SJCRH30 (cell line): Measurements from ENCODE around the gene NEURL3. TPM values are rescaled to one million over a fixed set of nuclear protein-coding genes. Genes with fewer than 3 reads are reported as not detected.

Source experiments
- DNase-seq, 2 experiments: peaks; one replicate each; pipeline ENCODE4 v3.0.0-alpha.2; 2015 to 2020
- H3K27ac ChIP-seq: fragments of 250-450 bp; sonication (Bioruptor Pico); 2 replicates; pipeline ENCODE4 v1.5.1; 2020; ENCODE audit warnings: mild to moderate bottlenecking, moderate library complexity
- H3K27me3 ChIP-seq: fragments of 250-450 bp; sonication (Bioruptor Pico); 2 replicates; pipeline ENCODE4 v1.5.1; 2020; ENCODE audit warnings: mild to moderate bottlenecking, moderate library complexity
- H3K36me3 ChIP-seq: fragments of 250-450 bp; sonication (Bioruptor Pico); 2 replicates; pipeline ENCODE4 v1.5.1; 2020; ENCODE audit warnings: mild to moderate bottlenecking, moderate library complexity
- H3K4me1 ChIP-seq: fragments of 250-450 bp; sonication (Bioruptor Pico); 2 replicates; pipeline ENCODE4 v1.5.1; 2020; ENCODE audit warnings: mild to moderate bottlenecking, moderate library complexity
- H3K4me3 ChIP-seq: fragments of 250-450 bp; sonication (Bioruptor Pico); 2 replicates; pipeline ENCODE4 v1.5.1; 2020; ENCODE audit warnings: mild to moderate bottlenecking, moderate library complexity
- H3K9me3 ChIP-seq: fragments of 250-450 bp; sonication (Bioruptor Pico); replicated peaks from 2 replicates; pipeline ENCODE4 v1.5.1; 2020; ENCODE audit warnings: mild to moderate bottlenecking, moderate library complexity
- total RNA-seq: library from RNA; depleted of rRNA; stranded (reverse); fragments of >200 nt; shearing (Covaris generic); gene quantifications from 2 replicates; pipeline ENCODE4 v1.2.3, GENCODE V29; 2014

Gene NEURL3
- total RNA-seq, 1 experiment from 2014 or later = not detected

GRCh38 chr2:96498021-96498431, 7.1 kb downstream of the NEURL3 start:
- Histone ChIP-seq H3K4me1 (no peaks in the 10 kb centered on the region), H3K27ac (no peak overlapping the region), H3K27me3 (no peaks in the 10 kb centered on the region; the same call in 1 of the 2 replicates), H3K9me3 (no peaks in the 10 kb centered on the region; the same call in 1 of the 2 replicates), H3K4me3 (no peak overlapping the region), H3K36me3 (no peaks in the 10 kb centered on the region)
- DNase-seq = no peak

DNA sequence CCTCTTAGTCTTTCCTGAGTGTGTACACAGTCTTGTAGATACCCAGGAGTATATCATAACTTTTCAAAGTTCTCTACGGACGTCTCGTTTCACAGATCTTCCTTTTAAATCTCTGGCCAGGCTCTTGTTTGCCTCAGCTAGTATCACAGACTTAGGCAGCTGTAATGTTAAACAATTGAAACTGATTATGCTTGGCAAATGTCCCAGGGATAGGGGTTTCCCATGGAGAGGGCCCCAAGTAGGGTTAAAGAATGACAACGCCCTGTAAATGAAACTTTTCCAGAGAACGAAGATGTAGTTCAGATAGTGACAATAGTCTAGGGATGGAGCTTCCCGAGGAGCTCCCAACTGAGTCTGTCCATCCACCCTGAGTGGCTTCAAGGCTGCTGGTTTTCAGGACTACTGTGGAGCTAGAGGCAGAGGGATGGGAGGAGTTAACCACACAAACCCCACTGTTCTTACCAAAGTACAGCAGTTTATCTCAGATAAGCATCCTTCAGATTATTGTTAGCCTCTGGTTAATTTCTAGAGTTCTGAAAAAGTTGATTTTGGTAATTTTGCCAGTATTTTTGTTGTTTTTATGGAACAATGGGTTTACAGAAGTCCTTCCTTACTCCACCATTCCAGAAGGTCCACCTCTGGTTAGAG, 9.1 kb downstream of the NEURL3 start:
- no peaks in the 10 kb centered on the region; the same call in 1 of the 2 replicates for H3K27me3 ChIP-seq
- no peak for DNase-seq
- no peaks in the 10 kb centered on the region for H3K36me3 ChIP-seq
- H3K4me3 ChIP-seq = no peak overlapping the region
- H3K27ac ChIP-seq = no peak overlapping the region
- H3K4me1 ChIP-seq = no peaks in the 10 kb centered on the region
- H3K9me3 ChIP-seq = no peaks in the 10 kb centered on the region; the same call in 1 of the 2 replicates

DNA sequence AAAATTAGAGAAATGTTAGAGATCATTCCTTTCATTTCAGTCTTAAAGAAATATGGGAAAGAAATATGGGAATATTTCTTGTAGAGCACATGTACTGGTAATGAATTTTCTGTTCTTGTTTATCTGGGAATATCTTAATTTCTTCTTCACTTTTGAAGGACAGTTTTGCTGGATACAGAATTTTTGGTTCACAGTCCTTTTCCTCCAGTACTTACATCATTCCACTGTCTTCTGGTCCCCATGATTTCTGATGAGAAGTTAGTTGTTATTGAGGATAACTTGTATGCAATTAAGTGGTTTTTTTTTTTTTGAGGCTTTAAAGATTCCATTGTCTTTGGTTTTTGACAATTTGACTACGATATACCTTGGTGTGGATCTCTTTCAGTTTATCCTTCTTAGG, 11.0 kb downstream of the NEURL3 start:
- Histone ChIP-seq H3K27me3 (no peaks in the 10 kb centered on the region; the same call in 1 of the 2 replicates), H3K36me3 (no peaks in the 10 kb centered on the region), H3K9me3 (no peaks in the 10 kb centered on the region; the same call in 1 of the 2 replicates), H3K4me1 (no peaks in the 10 kb centered on the region), H3K4me3 (no peak overlapping the region), H3K27ac (no peak overlapping the region)
- DNase-seq = no peak

GRCh38 chr2:96493072-96493471, 12.1 kb downstream of the NEURL3 start:
- Histone ChIP-seq H3K9me3 (no peaks in the 10 kb centered on the region; the same call in 1 of the 2 replicates), H3K36me3 (no peaks in the 10 kb centered on the region), H3K4me1 (no peaks in the 10 kb centered on the region), H3K27ac (no peak overlapping the region), H3K4me3 (no peak overlapping the region), H3K27me3 (no peaks in the 10 kb centered on the region; the same call in 1 of the 2 replicates)
- DNase-seq = no peak

DNA sequence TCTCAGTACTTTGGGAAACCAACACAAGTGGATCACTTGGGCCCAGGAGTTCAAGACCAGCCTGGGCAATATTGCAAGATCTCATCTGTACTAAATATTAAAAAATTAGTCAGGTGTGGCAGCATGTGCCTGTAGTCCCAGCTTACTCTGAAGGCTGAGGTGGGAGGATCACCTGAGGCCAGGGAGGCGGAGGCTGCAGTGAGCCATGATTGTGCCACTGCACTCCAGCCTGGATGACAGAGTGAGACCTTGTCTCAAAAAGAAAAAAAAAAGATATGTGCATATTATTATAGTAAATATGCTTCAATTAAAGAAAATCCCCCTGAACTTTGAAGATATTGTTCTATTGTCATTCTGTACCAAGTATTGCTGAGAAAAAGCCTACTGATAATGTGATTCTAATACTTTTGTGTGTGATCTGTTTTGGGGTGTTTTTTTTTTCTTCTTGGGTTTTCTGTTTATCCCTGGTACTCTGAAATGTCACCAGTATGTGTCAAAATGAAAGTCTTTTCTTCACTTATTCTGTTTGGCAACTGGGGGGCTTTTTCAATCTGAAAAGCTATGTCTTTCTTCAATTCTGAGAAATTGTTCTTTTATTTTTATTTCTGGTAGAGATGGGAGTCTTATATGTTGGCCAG, 13.2 kb downstream of the NEURL3 start:
- no peak for DNase-seq
- Histone ChIP-seq H3K36me3 (no peaks in the 10 kb centered on the region), H3K27ac (no peak overlapping the region), H3K9me3 (no peaks in the 10 kb centered on the region; the same call in 1 of the 2 replicates), H3K4me3 (no peak overlapping the region), H3K4me1 (no peaks in the 10 kb centered on the region), H3K27me3 (no peaks in the 10 kb centered on the region; the same call in 1 of the 2 replicates)

GRCh38 chr2:96489663-96490062, 15.5 kb downstream of the NEURL3 start:
- Histone ChIP-seq H3K4me1 (peaks cover under 1% of the 10 kb centered on the region; the same call in 1 of the 2 replicates), H3K27me3 (no peaks in the 10 kb centered on the region), H3K27ac (no peak overlapping the region), H3K9me3 (no peaks in the 10 kb centered on the region), H3K4me3 (no peak overlapping the region), H3K36me3 (no peaks in the 10 kb centered on the region)
- DNase-seq = no peak

- no peak overlapping the region for H3K4me3 ChIP-seq
- no peak overlapping the region for H3K27ac ChIP-seq
- peaks cover 4% of the 10 kb centered on the region for H3K4me1 ChIP-seq
- no peak for DNase-seq
- no peaks in the 10 kb centered on the region for H3K9me3 ChIP-seq
- H3K36me3 ChIP-seq = no peaks in the 10 kb centered on the region
- H3K27me3 ChIP-seq = no peaks in the 10 kb centered on the region
Observed at GRCh38 chr2:96489261-96489660, 15.9 kb downstream of the NEURL3 start.

- no peaks in the 10 kb centered on the region for H3K27me3 ChIP-seq
- H3K4me1 ChIP-seq = peaks cover 11% of the 10 kb centered on the region
- no peak overlapping the region for H3K27ac ChIP-seq
- no peaks in the 10 kb centered on the region for H3K36me3 ChIP-seq
- H3K4me3 ChIP-seq = no peak overlapping the region
- no peaks in the 10 kb centered on the region for H3K9me3 ChIP-seq
- no peak for DNase-seq
Observed at GRCh38 chr2:96486696-96487095, 18.5 kb downstream of the NEURL3 start.

GRCh38 chr2:96485751-96486651, 19.2 kb downstream of the NEURL3 start:
- Histone ChIP-seq H3K4me3 (no peak overlapping the region), H3K27ac (no peak overlapping the region), H3K36me3 (no peaks in the 10 kb centered on the region), H3K9me3 (no peaks in the 10 kb centered on the region), H3K4me1 (peaks cover 11% of the 10 kb centered on the region), H3K27me3 (no peaks in the 10 kb centered on the region)
- DNase-seq = no peak

DNA sequence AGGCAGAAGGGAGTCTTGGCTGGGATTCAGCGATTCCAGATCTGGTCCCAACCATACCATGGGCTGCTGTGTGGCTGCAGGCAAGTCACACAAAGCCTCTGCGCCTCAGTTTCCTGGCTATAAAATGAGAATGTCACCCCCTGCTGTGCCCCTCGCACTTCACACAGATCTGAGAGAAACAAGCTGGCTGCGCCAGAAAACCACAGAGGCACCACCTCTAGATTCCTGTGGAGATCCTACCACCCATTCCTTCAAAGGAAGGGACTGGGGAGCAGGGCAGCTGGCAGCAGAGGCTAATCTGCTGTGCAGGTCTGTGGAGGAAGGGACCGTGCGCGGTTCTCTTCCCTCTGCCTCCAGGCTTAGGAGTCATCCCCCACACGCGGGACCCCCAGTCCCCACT, 19.8 kb downstream of the NEURL3 start:
- peaks cover 11% of the 10 kb centered on the region for H3K4me1 ChIP-seq
- no peak overlapping the region for H3K27ac ChIP-seq
- 0 out of 2 replicates have a peak, but pooled peaks cover 5% of the 10 kb centered on the region for H3K9me3 ChIP-seq
- no peak overlapping the region for H3K4me3 ChIP-seq
- DNase-seq = no peak
- H3K27me3 ChIP-seq = no peaks in the 10 kb centered on the region
- H3K36me3 ChIP-seq = no peaks in the 10 kb centered on the region

DNA sequence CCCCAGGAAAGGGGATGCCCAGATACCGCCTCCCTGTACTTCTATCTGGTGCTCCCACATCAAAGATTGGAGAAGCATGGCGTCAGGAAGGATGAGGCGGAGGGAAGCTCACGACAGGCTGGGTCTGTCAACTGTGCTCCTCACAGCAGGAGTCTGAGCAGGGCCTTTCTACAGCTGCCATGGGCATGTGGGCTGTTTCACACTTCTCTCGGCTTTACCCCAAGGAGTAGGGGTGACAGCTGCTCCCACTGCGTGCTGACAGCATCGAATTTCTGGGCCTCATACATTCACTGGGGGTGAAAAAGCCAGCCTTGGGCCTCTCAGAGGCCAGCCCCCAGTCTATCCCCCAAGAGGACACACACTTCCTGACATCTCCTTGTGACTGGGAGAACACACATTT, 21.1 kb downstream of the NEURL3 start:
- Histone ChIP-seq H3K27me3 (no peaks in the 10 kb centered on the region), H3K4me3 (no peak overlapping the region), H3K9me3 (0 out of 2 replicates have a peak, but pooled peaks cover 5% of the 10 kb centered on the region), H3K36me3 (no peaks in the 10 kb centered on the region), H3K27ac (no peak overlapping the region), H3K4me1 (peaks cover 11% of the 10 kb centered on the region)
- DNase-seq = peak; percentile 82 to 85

DNA sequence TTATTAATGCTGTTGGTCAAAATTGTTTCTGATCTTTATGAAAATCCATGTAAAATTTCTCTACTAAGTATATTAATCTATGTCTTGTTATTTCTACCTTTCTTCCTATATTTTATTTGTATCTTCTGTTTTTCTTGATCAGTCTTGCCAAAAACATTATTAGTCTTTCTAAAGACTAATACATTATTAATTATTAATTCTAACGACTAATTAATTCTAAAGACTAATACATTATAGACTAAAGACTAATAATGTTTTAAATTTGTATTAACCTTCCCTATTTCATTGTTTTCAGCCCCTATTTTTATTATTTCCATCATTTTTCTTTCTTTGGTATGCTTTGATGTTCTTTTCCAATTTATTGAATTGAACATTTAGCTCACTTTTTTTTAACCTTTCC, 27.7 kb downstream of the NEURL3 start:
- Histone ChIP-seq H3K9me3 (0 out of 2 replicates have a peak, but pooled peaks cover 5% of the 10 kb centered on the region), H3K27ac (no peak overlapping the region), H3K4me3 (no peak overlapping the region), H3K36me3 (no peaks in the 10 kb centered on the region), H3K4me1 (no peaks in the 10 kb centered on the region), H3K27me3 (peaks cover 5% of the 10 kb centered on the region; the same call in 1 of the 2 replicates)
- DNase-seq = no peak

DNA sequence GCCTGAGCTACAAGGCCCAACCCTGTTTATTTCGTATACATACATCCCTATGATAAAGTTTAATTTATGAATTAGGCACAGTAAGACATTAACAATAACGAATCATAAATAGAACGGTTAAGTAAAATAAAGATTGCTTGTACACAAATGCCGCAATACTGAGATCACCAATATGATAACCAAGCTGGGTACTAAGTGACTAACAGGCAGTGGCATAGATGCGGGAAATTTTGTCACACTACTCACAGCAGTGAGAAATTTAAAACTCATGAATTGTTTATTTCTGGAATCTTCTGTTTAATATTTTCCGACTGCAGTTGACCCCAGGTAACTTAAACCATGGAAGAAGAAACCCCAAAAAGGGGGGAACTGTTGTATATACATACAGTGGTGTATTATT, 33.4 kb downstream of the NEURL3 start:
- H3K36me3 ChIP-seq = no peaks in the 10 kb centered on the region

DNA sequence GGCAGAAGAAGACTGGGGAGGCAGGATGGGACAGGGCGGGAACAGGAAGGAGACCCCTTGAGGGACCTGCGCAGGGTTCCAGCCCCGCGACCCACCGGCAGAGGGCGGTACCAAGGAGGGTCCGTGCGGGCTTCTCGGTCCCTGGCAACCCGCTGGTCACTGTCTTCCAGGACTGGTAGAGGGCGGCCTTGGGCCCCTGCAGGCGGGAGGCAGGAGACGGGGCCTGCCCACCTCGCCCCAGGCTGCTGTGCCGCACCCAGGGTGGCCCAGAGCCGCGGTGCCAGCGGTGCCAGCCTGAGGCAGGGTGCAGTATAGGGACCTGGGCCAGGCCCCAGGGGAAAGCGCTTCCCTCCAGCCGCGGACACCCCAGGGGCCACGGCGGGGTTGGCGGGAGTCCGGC, 34.5 kb downstream of the NEURL3 start:
- H3K9me3 ChIP-seq = no peaks in the 10 kb centered on the region
- no peak for DNase-seq
- no peaks in the 10 kb centered on the region for H3K36me3 ChIP-seq
- no peak overlapping the region for H3K4me3 ChIP-seq
- H3K27ac ChIP-seq = no peak overlapping the region
- no peaks in the 10 kb centered on the region; the same call in 1 of the 2 replicates for H3K27me3 ChIP-seq
- H3K4me1 ChIP-seq = no peaks in the 10 kb centered on the region

More for the DNA sequence above, 33.4 kb downstream of the NEURL3 start:
- DNase-seq = no peak
- Histone ChIP-seq H3K27me3 (peaks cover under 1% of the 10 kb centered on the region; the same call in 1 of the 2 replicates), H3K4me3 (no peak overlapping the region), H3K27ac (no peak overlapping the region), H3K4me1 (no peaks in the 10 kb centered on the region), H3K9me3 (no peaks in the 10 kb centered on the region)
